Thoracic aorta (tissue), 2 donors: ENCODE results near the gene NRXN2. TPM values are rescaled to one million over a fixed set of nuclear protein-coding genes. Genes with fewer than 3 reads are reported as not detected.

ENCODE experiments used
- ATAC-seq: fragments of 150-250 bp; one replicate; pipeline ENCODE4 v1.8.0; 2017; ENCODE audit warnings: low read depth; ENCODE audit not compliant: insufficient number of reproducible peaks, low FRiP score
- DNase-seq: peaks from one replicate; pipeline ENCODE4 v3.0.0-alpha.2; 2020; ENCODE audit warnings: low spot score
- H3K27ac ChIP-seq, 2 donors: fragments of 200-600 bp; sonication (generic); 1 replicate in 1 of 2; 2 replicates in 1 of 2; pipeline ENCODE4 v1.5.1; 2016; ENCODE audit warnings: mild to moderate bottlenecking in 2 of 2, moderate library complexity in 2 of 2
- H3K27me3 ChIP-seq: fragments of 200-600 bp; sonication (generic); replicated peaks from 2 replicates; pipeline ENCODE4 v1.6.0; 2016; ENCODE audit warnings: mild to moderate bottlenecking; ENCODE audit not compliant: insufficient read depth
- H3K36me3 ChIP-seq: fragments of 200-600 bp; sonication (generic); one replicate; pipeline ENCODE4 v1.5.1; 2016
- H3K4me1 ChIP-seq, 2 donors: fragments of 200-600 bp; sonication (generic); 1 replicate in 1 of 2; 2 replicates in 1 of 2; pipeline versions ENCODE4 v1.5.1 to v1.6.0; 2016; ENCODE audit warnings: low read depth in 2 of 2, mild to moderate bottlenecking in 1 of 2; ENCODE audit not compliant: control insufficient read depth in 1 of 2
- H3K4me3 ChIP-seq: fragments of 200-600 bp; sonication (generic); 2 replicates; pipeline ENCODE4 v1.5.1; 2016; ENCODE audit warnings: mild to moderate bottlenecking
- H3K9me3 ChIP-seq: fragments of 200-600 bp; sonication (generic); 2 replicates; pipeline ENCODE4 v1.5.1; 2016
- CTCF ChIP-seq: fragments of 200-600 bp; sonication (generic); IDR thresholded peaks from one replicate; pipeline ENCODE4 v1.5.1; 2019; ENCODE audit warnings: antibody characterized with exemption
- total RNA-seq, 2 donors: library from RNA; depleted of rRNA; stranded (reverse); fragments of >200 nt; gene quantifications; one replicate each; pipeline versions ENCODE4 v1.1.0 to v1.2.3, GENCODE V29; 2016

NRXN2 gene
- total RNA-seq, 2 donors from 2014 or later, result 40.3 to 41.3 TPM

- no peak for TF ChIP-seq CTCF
- Histone ChIP-seq H3K4me1 (peaks cover 2 to 12% of the 10 kb centered on the region in 2 donors), H3K9me3 (no peaks in the 10 kb centered on the region), H3K27me3 (no peaks in the 10 kb centered on the region), H3K4me3 (no peak overlapping the region), H3K27ac (no peak overlapping the region), H3K36me3 (no peaks in the 10 kb centered on the region)
- ATAC-seq, result no peak
- DNase-seq, result no peak
Measured at GRCh38 chr11:64754124-64754918, 31.3 kb upstream of the NRXN2 start.

- no peaks in the 10 kb centered on the region for H3K36me3 ChIP-seq
- TF ChIP-seq CTCF, result no peak
- H3K4me1 ChIP-seq, result peaks cover 0 to 5% of the 10 kb centered on the region in 2 donors
- H3K9me3 ChIP-seq, result no peaks in the 10 kb centered on the region
- ATAC-seq (no peak), DNase-seq (no peak)
- no peaks in the 10 kb centered on the region for H3K27me3 ChIP-seq
- H3K27ac ChIP-seq, result no peak overlapping the region
- H3K4me3 ChIP-seq, result no peak overlapping the region
Measured at GRCh38 chr11:64753380-64754123, 30.6 kb upstream of the NRXN2 start.

- DNase-seq (no peak), ATAC-seq (no peak)
- Histone ChIP-seq H3K4me1 (no peaks in the 10 kb centered on the region), H3K9me3 (no peaks in the 10 kb centered on the region), H3K4me3 (no peak overlapping the region), H3K36me3 (no peaks in the 10 kb centered on the region), H3K27me3 (no peaks in the 10 kb centered on the region), H3K27ac (no peak overlapping the region)
- TF ChIP-seq CTCF, result no peak
Measured at GRCh38 chr11:64753019-64753379, 30.0 kb upstream of the NRXN2 start.

GRCh38 chr11:64752175-64752970 lies 29.4 kb upstream of the NRXN2 start:
- Histone ChIP-seq H3K36me3 (no peaks in the 10 kb centered on the region), H3K4me1 (no peaks in the 10 kb centered on the region), H3K4me3 (no peak overlapping the region), H3K27me3 (no peaks in the 10 kb centered on the region), H3K9me3 (no peaks in the 10 kb centered on the region), H3K27ac (no peak overlapping the region)
- no peak for TF ChIP-seq CTCF
- no peak for ATAC-seq
- no peak for DNase-seq

GRCh38 chr11:64751580-64751979 lies 28.6 kb upstream of the NRXN2 start:
- no peak overlapping the region for H3K4me3 ChIP-seq
- TF ChIP-seq CTCF, result no peak
- H3K4me1 ChIP-seq, result no peaks in the 10 kb centered on the region
- H3K27me3 ChIP-seq, result no peaks in the 10 kb centered on the region
- no peaks in the 10 kb centered on the region for H3K36me3 ChIP-seq
- H3K9me3 ChIP-seq, result no peaks in the 10 kb centered on the region
- DNase-seq (no peak), ATAC-seq (no peak)
- H3K27ac ChIP-seq, result no peak overlapping the region
